SH-SY5Y (cell line): ENCODE results near the gene SLC37A2.

Source experiments
- GATA2 ChIP-seq: IDR thresholded peaks from 2 replicates; pipeline ENCODE4 v1.6.1; 2011; ENCODE audit warnings: mild to moderate bottlenecking, low read depth, low read length
- GATA3 ChIP-seq: IDR thresholded peaks from 2 replicates; pipeline ENCODE4 v1.6.1; 2011; ENCODE audit warnings: low read depth, mild to moderate bottlenecking, low read length, moderate library complexity

- TF ChIP-seq GATA2, result no peak
- TF ChIP-seq GATA3, result no peak
Measured at GRCh38 chr11:125022551-125022950, 40.6 kb upstream of the SLC37A2 start.
